Hepatocyte (in vitro differentiated cells): ENCODE results near the gene XYLT1.

Experiments used
- CTCF ChIP-seq: fragments of 200-600 bp; sonication (generic); IDR thresholded peaks from 2 replicates; pipeline ENCODE4 v1.5.1; 2016; ENCODE audit warnings: antibody characterized with exemption, mild to moderate bottlenecking; ENCODE audit not compliant: poor library complexity
- EZH2 ChIP-seq: fragments of 200-600 bp; sonication (generic); IDR thresholded peaks from 2 replicates; pipeline ENCODE4 v1.6.1; 2016; ENCODE audit warnings: antibody characterized with exemption, mild to moderate bottlenecking, borderline replicate concordance
- EZH2phosphoT487 ChIP-seq: fragments of 200-600 bp; sonication (generic); IDR thresholded peaks from one replicate; pipeline ENCODE4 v1.6.1; 2018; ENCODE audit warnings: antibody characterized with exemption, mild to moderate bottlenecking, low read depth, moderate library complexity; ENCODE audit not compliant: unreplicated experiment, severe bottlenecking

GRCh38 chr16:17228708-17229055, 242.1 kb downstream of the XYLT1 start:
- no peak for TF ChIP-seq CTCF
- TF ChIP-seq EZH2phosphoT487, result no peak
- no peak for TF ChIP-seq EZH2
